Lung (tissue), 12 donors: ENCODE data around the gene CAMKMT. TPM values are rescaled to one million over a fixed set of nuclear protein-coding genes. Genes with fewer than 3 reads are reported as not detected.

Experiments used
- ATAC-seq: fragments of 200-7000 bp; cut with Tn5 transposase; one replicate; pipeline ENCODE4 v1.9.1; 2020; ENCODE audit warnings: moderate number of reproducible peaks; ENCODE audit not compliant: insufficient read depth, low FRiP score
- DNase-seq, 3 donors: peaks; one replicate each; pipeline ENCODE4 v3.0.0-alpha.2; 2013 to 2017
- H3K27ac ChIP-seq, 2 donors: one replicate each; pipeline ENCODE4 v1.5.1; 2013; ENCODE audit warnings: mild to moderate bottlenecking in 2 of 2, moderate library complexity in 2 of 2, control low read depth in 1 of 2, inconsistent platforms in 1 of 2, low read depth in 1 of 2, low read length in 1 of 2
- H3K27me3 ChIP-seq, 3 donors: one replicate each; pipeline ENCODE4 v1.5.1; 2013; ENCODE audit warnings: low read length in 2 of 3; ENCODE audit not compliant: control insufficient read depth in 3 of 3, insufficient read depth in 3 of 3
- H3K36me3 ChIP-seq, 4 donors: one replicate each; pipeline ENCODE4 v1.5.1; 2013; ENCODE audit warnings: low read length in 4 of 4, mild to moderate bottlenecking in 1 of 4, moderate library complexity in 1 of 4; ENCODE audit not compliant: control insufficient read depth in 4 of 4, insufficient read depth in 4 of 4
- H3K4me1 ChIP-seq, 5 donors: one replicate each; pipeline ENCODE4 v1.5.1; 2013; ENCODE audit warnings: low read length in 5 of 5, mild to moderate bottlenecking in 2 of 5, moderate library complexity in 1 of 5; ENCODE audit not compliant: control insufficient read depth in 5 of 5, insufficient read depth in 5 of 5
- H3K4me3 ChIP-seq: one replicate; pipeline ENCODE4 v1.5.1; 2013; ENCODE audit warnings: mild to moderate bottlenecking, control low read depth, moderate library complexity
- H3K9ac ChIP-seq, 2 donors: one replicate each; pipeline ENCODE4 v1.5.1; 2013; ENCODE audit warnings: low read length in 2 of 2, control low read depth in 1 of 2; ENCODE audit not compliant: insufficient read depth in 1 of 2
- H3K9me3 ChIP-seq, 4 donors: one replicate each; pipeline ENCODE4 v1.5.1; 2013; ENCODE audit warnings: low read length in 3 of 4, mild to moderate bottlenecking in 1 of 4, moderate library complexity in 1 of 4; ENCODE audit not compliant: control insufficient read depth in 4 of 4, insufficient read depth in 3 of 4
- CTCF ChIP-seq: IDR thresholded peaks from 2 replicates; pipeline ENCODE4 v1.5.1; 2012; ENCODE audit warnings: mild to moderate bottlenecking; ENCODE audit errors: control extremely low read depth, extremely low read depth
- WGBS, 2 donors: extraction: QIAGEN DNeasy Blood & Tissue Kit; methylation state at CpG; one replicate each; pipeline ENCODE4 v1.1.7; 2013; 5-methylcytosine and 5-hydroxymethylcytosine counted together
- polyA plus RNA-seq, 2 donors: library from polyadenylated mRNA; stranded (reverse); fragments of 200-250 nt; gene quantifications; one replicate each; pipeline ENCODE4 v1.2.1, GENCODE V29; 2013
- total RNA-seq, 2 donors: library from RNA; depleted of rRNA in 1 of 2; stranded (reverse); fragments of >200 nt in 1 of 2; gene quantifications; one replicate each; pipeline ENCODE4 v1.2.1, GENCODE V29; 2014 to 2021
- donor health status: control.
- donor health status: control.
- donor health status: Bipolar disorder and iron deficiency.
- donor health status: healthy.
- donor health status: DM: yes; HTN: yes; CAD: no.

The CAMKMT gene
- total and polyA plus RNA-seq, 4 donors = 3.6 to 19.7 (median 8.4) TPM

- Histone ChIP-seq H3K4me3 (no peak overlapping the region), H3K9ac (no peak overlapping the region), H3K27ac (no peak overlapping the region), H3K27me3 (no peaks in the 10 kb centered on the region), H3K36me3 (no peaks in the 10 kb centered on the region), H3K9me3 (no peaks in the 10 kb centered on the region), H3K4me1 (no peaks in the 10 kb centered on the region)
- DNase-seq (no peak), ATAC-seq (no peak)
- TF ChIP-seq CTCF = no peak
- 29 to 79% methylated on average over 1 of the region's 1 CpG for WGBS, 2 donors
Observed at GRCh38 chr2:44559108-44559507, 197.4 kb downstream of the CAMKMT start.

GRCh38 chr2:44560352-44560751 is 198.6 kb downstream of the CAMKMT start:
- no peak for TF ChIP-seq CTCF
- H3K9ac ChIP-seq = no peak overlapping the region
- no peaks in the 10 kb centered on the region for H3K9me3 ChIP-seq
- no peak overlapping the region for H3K27ac ChIP-seq
- H3K4me1 ChIP-seq = no peaks in the 10 kb centered on the region
- H3K36me3 ChIP-seq = no peaks in the 10 kb centered on the region
- no peaks in the 10 kb centered on the region for H3K27me3 ChIP-seq
- ATAC-seq (no peak), DNase-seq (peak in 2 of 3 donors; percentile 20 to 29)
- WGBS, 2 donors = 84 to 85% methylated on average over 4 of the region's 4 CpGs
- H3K4me3 ChIP-seq = no peak overlapping the region

- Histone ChIP-seq H3K9me3 (no peaks in the 10 kb centered on the region), H3K27me3 (no peaks in the 10 kb centered on the region), H3K9ac (no peak overlapping the region), H3K4me3 (no peak overlapping the region), H3K4me1 (peaks cover 0 to 3% (median 0%) of the 10 kb centered on the region in 5 donors), H3K27ac (no peak overlapping the region), H3K36me3 (no peaks in the 10 kb centered on the region)
- ATAC-seq (no peak), DNase-seq (no peak)
- TF ChIP-seq CTCF = no peak
- 67 to 86% methylated on average over 1 of the region's 1 CpG for WGBS, 2 donors
Observed at GRCh38 chr2:44560941-44561340, 199.2 kb downstream of the CAMKMT start.

- no peak overlapping the region for H3K9ac ChIP-seq
- peaks cover 0 to 3% (median 0%) of the 10 kb centered on the region in 5 donors for H3K4me1 ChIP-seq
- no peaks in the 10 kb centered on the region for H3K9me3 ChIP-seq
- no peak for DNase-seq
- no peaks in the 10 kb centered on the region for H3K36me3 ChIP-seq
- no peak overlapping the region for H3K4me3 ChIP-seq
- H3K27ac ChIP-seq = no peak overlapping the region
- ATAC-seq = no peak
- WGBS, 2 donors = 81 to 89% methylated on average over 5 of the region's 5 CpGs
- no peaks in the 10 kb centered on the region for H3K27me3 ChIP-seq
- TF ChIP-seq CTCF = no peak
Observed at GRCh38 chr2:44562737-44563136, 201.0 kb downstream of the CAMKMT start.
